Measurements from ENCODE around the gene NVL.
"Not testable (repeated sequence)": the region's sequence is repeated elsewhere in the genome, so short reads cannot be mapped to it uniquely, and the experiment has no call there.

Gene NVL

DNA sequence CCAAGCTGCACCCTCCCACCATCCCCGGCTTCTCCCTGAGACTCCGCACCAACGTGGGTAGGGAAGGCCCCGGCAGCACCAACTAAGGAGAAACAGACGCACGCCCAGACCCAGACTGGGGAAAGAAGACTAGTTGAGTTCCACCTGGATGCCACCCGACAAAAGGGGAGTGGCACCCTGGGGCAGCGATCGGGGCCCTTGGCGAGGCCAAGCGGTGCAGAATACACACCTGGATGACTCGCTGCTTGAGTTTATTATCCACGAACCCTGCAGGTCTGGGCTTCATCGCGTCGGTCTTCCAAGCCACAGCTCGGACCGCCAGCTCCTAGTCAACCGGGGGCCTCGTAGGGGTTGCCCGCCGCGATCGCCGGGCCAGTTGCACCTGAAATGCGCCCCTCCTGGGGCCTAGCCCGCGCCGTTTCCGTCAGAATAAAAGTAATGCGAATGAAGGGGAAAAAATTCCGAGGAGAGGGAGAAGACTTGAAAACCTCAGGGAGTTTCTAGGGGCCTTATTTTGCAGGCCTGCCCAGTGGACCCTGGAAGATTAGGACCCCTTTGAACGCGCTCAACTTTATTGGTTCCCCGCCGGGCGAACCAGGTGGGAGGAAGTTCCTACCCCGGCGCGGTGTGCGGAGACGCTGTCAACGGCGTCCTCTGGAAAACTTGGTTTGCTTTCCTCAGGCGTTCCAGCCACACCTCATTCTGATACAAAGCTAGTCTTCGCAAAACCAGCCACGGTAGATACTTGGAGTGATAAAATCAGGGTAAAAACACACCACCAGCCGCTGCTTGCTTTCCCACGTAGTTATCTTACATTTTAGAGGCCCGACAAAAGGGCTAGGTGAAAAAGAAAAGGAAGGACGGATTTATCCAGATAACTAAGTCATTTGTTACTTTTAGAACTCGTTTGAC, at the start of gene NVL:
Gene NVL, minus strand, starts transcription at position 331 of the 912 bp plus-strand sequence. Its CDS starts 45 bp downstream, at position 286.
- DNase-seq (ENCODE audit: low read depth, low spot score), result peak; percentile 63

DNA sequence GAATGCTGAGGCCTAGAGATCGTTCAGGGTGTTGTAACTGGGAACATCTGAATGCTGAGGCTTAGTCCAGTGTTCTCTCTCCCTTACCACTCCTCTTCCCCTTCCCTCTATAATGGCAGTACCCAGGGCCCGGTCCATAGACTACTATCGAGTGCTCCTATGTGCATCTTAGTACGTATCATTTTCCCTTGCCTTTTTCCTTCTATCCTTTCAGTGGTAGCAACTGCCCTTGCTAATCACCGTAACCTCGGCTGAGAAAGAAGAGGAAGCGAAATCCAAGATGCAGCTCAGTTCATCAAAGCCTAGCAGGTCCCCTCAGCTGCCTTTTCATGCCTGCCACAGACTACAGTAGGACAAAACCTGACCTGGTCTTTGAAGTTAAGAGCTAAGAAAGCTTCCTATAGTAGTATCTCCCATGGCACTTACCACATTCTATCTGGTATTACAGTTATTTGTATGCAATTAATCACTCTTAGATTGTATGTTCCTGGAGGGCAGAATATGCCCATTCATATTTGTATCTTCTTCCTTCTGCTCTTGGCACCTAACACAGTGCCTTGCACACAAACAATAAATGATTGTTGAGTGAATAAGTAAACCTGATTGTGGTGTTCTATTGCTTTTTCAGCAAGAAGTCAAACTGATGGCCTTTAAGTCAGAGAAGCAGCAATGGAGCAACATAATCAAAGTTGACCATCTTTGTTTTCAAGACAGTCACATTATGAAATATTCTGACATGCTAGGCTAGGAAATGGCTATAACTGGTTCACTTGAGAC, 49.1 kb upstream of the NVL start:
- DNase-seq (ENCODE audit: low read depth, low spot score), result no peak

DNA sequence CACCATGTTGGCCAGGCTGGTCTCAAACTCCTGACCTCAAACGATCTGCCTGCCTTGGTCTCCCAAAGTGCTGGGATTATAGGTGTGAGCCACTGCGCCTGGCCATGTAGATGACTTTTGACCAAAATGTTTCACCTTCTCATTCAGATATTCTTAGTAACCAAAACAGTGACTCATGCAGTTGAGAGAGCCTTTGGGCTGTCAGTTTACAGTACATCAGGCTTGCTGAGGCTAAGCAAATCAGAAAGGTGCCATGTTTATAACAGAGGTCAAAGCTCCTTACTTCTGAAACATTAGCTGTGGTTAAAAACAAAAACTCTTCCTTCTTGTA, 47.7 kb upstream of the NVL start:
- no peak for DNase-seq (ENCODE audit: low read depth, low spot score)

DNA sequence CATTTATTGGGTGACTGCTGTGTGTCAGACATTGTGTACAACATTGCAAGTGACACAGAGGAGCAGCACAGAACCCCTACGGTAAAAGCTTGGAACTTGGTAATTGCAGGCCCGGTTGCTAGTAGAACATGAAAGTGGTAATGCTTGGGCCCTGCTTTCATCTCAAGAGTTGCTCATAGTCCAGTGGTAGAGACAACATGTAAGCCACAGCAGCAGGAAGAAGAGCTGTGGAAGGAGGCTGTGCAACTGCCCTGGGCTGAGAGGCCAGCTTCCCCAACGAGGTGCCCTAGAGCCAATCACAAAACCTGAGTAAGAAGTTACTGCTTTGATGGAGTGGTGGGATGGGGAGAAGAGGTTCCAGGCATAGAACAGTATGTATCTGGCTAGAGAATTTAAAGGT, 45.1 kb upstream of the NVL start:
- no peak for DNase-seq (ENCODE audit: low read depth, low spot score)

DNA sequence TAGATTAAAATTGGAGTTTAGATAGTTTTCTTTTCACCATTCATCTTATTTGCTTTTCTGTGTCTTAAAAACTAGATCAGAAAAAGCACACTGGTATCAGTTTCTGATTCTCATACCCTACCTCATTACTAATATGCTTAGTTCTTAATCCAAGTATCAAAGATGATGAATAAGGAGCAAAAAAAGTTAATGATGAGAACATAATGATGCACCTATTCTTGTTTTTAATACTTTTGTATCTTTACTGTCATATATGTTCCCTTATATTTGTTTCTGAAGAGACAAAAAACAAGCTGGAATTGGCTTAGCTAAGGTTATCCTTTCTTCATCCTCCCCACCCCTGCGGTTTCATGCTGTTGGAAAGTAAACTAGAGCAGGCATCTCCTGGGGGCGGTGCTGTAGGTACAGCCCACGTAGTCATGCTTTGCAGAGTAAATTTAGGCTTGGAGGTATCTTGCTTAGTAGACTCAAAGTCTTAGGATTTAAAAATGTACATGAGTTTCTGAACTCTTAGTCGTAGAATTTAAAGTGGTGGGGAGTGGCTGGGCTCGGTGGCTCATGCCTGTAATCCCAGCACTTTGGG, 43.1 kb upstream of the NVL start:
- DNase-seq (ENCODE audit: low read depth, low spot score), result no peak

GRCh38 chr1:224368409-224368808, 38.4 kb upstream of the NVL start:
- no peak for DNase-seq (ENCODE audit: low read depth, low spot score)

DNA sequence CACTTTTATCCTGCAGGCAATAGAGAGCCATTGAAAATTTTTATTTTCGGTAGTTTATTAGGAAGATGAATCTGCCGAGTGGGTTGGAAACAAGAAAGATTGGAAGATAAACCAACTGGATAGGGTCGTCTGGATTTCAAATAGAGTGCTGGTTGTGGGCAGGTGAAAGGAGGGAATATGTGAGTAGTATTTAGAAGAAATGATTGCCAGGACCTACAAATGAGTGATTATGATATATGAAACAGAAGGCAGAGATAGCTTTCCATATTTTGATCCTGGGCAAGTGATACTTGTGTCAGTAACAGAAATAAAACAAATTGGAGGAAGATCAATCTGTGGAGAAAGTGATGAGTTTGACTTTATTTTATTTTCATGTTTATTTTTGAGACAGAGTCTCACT, 29.2 kb upstream of the NVL start:
- DNase-seq (ENCODE audit: low read depth, low spot score), result no peak

DNA sequence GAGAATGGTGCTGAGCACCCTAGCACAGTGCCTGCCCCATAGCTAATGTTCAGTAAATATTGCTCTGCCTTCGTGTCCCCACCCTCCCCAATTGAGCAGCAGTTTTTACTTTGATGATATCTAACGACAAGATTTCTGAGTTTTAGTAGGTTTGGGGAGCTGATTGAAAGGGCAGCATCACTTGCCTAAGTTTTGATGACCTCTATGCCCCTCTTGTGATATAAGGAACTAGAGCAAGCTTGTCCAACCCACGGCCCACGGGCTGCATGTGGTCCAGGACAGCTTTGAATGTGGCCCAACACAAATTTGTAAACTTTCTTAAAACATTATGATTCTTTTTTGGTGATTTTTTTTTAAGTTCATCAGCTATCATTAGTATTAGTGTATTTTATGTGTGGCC, 28.3 kb upstream of the NVL start:
- no peak for DNase-seq (ENCODE audit: low read depth, low spot score)

DNA sequence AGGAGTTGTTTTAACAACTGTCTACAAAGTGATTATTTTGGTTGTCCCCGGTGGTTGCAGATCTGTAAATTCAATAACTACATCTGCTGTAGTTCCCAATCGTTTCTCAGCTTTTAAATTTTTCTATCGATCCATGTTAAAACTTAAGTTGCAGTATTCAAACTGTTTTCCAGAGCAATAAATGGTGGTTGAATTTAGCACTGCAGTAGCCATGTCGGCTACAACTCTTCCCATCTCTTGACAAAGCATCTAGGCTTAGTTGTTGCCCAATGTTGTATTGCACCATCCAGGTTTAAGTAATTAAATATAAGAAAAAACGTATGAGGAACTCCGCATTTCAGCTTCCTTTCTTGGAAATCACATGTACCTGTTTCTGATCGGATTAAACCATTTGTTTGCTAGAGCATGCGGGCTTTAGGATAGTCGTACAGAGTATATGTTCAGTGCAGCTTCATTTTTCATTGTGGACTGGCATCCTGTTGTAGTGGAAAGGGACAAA, 27.7 kb upstream of the NVL start:
- no peak for DNase-seq (ENCODE audit: low read depth, low spot score)

- peak; percentile 81 for DNase-seq (ENCODE audit: low read depth, low spot score)
These were observed 27.0 kb upstream of the NVL start, which contains the start of gene CNIH4 for GRCh38 chr1:224356685-224357625. Gene CNIH4 (plus strand): TSS chr1:224356879. CDS start chr1:224356925, 46 bp downstream.

DNA sequence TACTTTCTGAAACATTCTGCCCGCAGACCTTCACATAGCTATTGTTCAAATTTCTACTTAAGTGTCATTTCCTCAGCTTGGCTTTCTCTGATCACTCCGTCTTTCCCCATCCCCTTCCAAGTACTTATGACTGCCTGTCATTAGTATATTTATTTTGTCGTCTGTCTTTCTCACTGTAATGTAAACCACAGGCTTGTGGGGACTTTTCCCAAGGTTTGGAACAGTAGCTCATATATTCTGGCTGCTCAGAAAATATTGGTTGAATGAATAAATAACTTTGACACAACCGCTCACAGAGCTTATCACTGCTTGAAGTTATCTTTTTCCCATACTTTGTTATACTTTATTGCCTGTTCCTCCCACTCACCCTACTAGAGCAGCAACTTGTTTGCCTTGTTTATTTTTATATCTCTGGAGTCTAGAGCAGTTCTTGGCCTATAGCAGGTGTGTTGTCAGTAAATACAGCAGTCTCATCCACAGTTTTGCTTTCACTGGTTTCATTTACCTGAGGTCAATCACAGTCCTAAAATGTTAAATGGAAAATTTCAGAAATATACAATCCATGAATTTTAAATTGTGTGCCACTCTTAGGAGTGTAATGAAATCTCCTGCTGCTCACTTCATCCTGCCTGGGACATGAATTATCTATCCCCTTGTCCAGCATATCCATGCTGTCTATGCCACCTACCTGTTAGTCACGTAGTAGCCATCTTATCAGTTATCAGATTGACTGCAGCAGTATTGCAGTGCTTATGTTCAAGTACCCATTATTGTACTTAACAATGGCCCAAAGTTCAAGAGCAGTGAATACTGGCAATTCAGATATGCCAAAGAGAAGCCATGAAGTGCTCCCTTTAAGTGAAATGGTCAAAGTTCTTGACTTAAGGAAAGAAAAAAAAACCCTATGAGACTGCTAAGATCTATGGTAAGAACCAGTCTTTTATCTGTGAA, 24.3 kb upstream of the NVL start:
- DNase-seq (ENCODE audit: low read depth, low spot score), result no peak

DNA sequence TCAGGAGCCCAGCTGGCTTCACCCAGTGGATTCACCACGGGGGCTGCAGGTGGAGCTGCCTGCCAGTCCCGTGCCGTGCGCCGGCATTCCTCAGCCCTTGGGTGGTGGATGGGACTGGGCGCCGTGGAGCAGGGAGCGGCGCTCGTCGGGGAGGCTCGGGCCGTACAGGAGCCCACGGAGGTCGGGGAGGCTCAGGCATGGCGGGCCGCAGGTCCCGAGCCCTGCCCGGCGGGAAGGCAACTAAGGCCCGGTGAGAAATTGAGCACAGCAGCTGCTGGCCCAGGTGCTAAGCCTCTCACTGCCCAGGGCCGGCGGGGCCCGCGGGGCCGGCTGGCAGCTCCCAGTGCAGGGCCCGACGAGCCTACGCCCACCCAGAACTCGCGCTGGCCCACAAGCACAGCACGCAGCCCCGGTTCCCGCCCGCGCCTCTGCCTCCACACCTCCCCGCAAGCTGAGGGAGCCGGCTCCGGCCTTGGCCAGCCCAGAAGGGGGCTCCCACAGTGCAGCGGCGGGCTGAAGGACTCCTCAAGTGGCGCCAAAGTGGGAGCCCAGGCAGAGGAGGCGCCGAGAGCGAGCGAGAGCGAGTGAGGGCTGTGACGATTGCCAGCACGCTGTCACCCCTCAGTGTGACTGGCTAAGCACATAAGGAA, 22.6 kb upstream of the NVL start:
- not testable (repeated sequence) for DNase-seq (ENCODE audit: low read depth, low spot score)

DNA sequence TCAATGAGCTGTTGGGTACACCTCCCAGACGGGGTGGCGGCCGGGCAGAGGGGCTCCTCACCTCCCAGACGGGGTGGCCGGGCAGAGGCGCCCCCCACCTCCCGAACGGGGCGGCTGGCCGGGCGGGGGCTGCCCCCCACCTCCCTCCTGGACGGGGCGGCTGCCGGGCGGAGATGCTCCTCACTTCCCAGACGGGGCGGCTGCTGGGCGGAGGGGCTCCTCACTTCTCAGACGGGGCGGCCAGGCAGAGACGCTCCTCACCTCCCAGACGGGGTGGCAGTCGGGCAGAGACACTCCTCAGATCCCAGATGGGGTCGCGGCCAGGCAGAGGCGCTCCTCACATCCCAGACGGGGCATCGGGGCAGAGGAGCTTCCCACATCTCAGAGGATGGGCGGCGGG, 19.7 kb upstream of the NVL start:
- not testable (repeated sequence) for DNase-seq (ENCODE audit: low read depth, low spot score)

DNA sequence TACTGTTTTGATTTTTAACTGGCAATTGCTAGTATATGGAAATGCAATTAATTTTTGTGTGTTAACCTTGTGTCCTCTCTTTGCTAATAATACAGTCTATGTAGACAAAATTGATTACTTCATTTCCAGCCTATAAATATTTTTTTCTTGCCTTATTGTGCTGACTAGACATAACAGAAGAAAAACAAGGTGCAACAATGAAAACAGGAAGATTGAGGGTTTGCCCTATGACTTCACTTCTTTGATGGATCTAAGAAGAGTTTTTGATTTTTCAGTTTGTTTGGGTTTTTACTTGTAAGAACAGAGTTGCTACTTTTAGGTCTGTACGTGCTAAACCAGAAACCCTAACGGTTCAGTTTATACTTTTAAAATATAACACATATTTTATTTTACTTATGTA, 18.2 kb upstream of the NVL start:
- no peak for DNase-seq (ENCODE audit: low read depth, low spot score)

- DNase-seq (ENCODE audit: low read depth, low spot score), result no peak
These were observed 13.7 kb upstream of the NVL start for GRCh38 chr1:224343679-224344078.

DNA sequence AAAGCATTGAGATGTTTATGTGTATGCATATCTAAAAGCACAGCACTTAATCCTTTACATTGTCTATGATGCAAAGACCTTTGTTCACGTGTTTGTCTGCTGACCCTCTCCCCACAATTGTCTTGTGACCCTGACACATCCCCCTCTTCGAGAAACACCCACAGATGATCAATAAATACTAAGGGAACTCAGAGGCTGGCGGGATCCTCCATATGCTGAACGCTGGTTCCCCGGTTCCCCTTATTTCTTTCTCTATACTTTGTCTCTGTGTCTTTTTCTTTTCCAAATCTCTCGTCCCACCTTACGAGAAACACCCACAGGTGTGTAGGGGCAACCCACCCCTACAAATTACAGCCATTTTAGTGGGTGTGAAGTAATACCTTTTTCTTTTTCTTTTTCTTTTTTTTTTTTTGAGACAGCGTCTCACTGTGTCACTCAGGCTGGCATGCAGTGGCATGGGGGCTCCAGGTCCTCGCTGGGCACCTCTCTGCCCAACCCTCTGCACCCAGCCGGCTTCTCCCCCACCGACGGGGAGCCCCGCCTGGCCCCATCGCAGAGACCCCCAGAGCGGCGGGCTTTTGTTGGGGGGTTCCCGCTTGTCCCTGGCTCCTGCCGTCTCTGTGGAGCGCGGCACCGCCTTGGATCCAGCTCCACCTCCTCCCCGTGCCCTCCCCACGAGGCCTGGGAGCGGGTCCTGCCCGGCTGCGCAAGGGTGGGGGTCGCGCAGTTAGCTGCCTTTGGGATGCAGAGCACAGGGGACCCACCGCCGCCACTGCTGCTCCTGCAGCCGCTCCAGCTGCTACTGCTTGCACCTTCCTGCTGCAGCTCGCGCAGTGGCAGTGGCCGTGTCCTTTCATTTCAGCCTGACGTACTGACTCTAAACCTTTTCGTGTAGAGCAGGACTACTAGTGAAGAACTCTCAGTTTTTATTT, 10.7 kb upstream of the NVL start:
- DNase-seq (ENCODE audit: low read depth, low spot score), result not testable (repeated sequence)

DNA sequence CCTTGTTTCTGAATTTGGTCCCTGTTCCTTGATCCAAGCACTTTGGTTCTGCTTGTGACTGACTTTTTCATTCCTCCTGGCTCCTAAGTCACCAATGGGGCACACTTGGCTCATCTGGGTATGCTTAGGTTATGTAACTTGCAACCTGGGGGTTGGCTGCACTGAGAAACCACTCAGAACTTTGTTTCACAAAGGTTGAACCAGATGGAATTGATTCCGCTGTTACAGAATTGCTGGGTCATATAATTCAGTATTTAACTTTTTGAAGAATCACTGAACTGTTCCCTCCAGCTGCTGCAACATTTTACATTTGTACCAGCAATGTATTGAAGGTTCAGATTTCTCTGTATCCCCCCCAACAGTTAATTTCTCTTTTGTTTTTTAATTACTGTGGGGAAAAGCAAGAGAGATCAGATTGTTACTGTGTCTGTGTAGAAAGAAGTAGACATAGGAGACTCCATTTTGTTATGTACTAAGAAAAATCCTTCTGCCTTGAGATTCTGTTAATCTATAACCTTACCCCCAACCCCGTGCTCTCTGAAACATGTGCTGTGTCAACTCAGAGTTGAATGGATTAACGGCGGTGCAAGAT, 9.6 kb upstream of the NVL start:
- DNase-seq (ENCODE audit: low read depth, low spot score), result no peak
